Measurements from ENCODE around the gene CD2BP2.

CD2BP2 gene

GRCh38 chr16:30378236-30379157, 23.4 kb upstream of the CD2BP2 start:
- DNase-seq (ENCODE audit: low read depth): peak; percentile 99

- DNase-seq (ENCODE audit: low read depth): peak; percentile 85
Observed at GRCh38 chr16:30377812-30378235, 22.7 kb upstream of the CD2BP2 start.

- DNase-seq (ENCODE audit: low read depth): no peak
Observed at GRCh38 chr16:30377050-30377811, 22.1 kb upstream of the CD2BP2 start.

GRCh38 chr16:30376461-30376902, 21.4 kb upstream of the CD2BP2 start:
- no peak for DNase-seq (ENCODE audit: low read depth)

- no peak for DNase-seq (ENCODE audit: low read depth)
Observed at GRCh38 chr16:30375864-30376263, 20.8 kb upstream of the CD2BP2 start.

GRCh38 chr16:30374538-30374937, 19.4 kb upstream of the CD2BP2 start, which contains the start of gene MYL11:
Gene MYL11, plus strand, starts transcription at chr16:30374802. Its CDS starts 56 bp downstream, at chr16:30374858.
- no peak for DNase-seq (ENCODE audit: low read depth)

- no peak for DNase-seq (ENCODE audit: low read depth)
Observed at GRCh38 chr16:30372725-30373124, 17.6 kb upstream of the CD2BP2 start.

GRCh38 chr16:30372038-30372712, 17.1 kb upstream of the CD2BP2 start:
- DNase-seq (ENCODE audit: low read depth): no peak

GRCh38 chr16:30371248-30371816, 16.2 kb upstream of the CD2BP2 start:
- DNase-seq (ENCODE audit: low read depth): no peak

- peak; percentile 98 for DNase-seq (ENCODE audit: low read depth)
Observed at GRCh38 chr16:30370456-30371247, 15.5 kb upstream of the CD2BP2 start, which contains the start of gene TBC1D10B. Gene TBC1D10B, minus strand, starts transcription at chr16:30370494. Its CDS starts 311 bp downstream, at chr16:30370183.

- no peak for DNase-seq (ENCODE audit: low read depth)
Observed at GRCh38 chr16:30369938-30370455, 14.9 kb upstream of the CD2BP2 start.

GRCh38 chr16:30369091-30369937, 14.2 kb upstream of the CD2BP2 start:
- no peak for DNase-seq (ENCODE audit: low read depth)

GRCh38 chr16:30368792-30369090, 13.6 kb upstream of the CD2BP2 start:
- DNase-seq (ENCODE audit: low read depth): no peak

- no peak for DNase-seq (ENCODE audit: low read depth)
Observed at GRCh38 chr16:30368122-30368791, 13.1 kb upstream of the CD2BP2 start.

GRCh38 chr16:30367349-30368009, 12.4 kb upstream of the CD2BP2 start:
- DNase-seq (ENCODE audit: low read depth): no peak

GRCh38 chr16:30366511-30366910, 11.4 kb upstream of the CD2BP2 start:
- DNase-seq (ENCODE audit: low read depth): no peak

- DNase-seq (ENCODE audit: low read depth): no peak
Observed at GRCh38 chr16:30365200-30365599, 10.1 kb upstream of the CD2BP2 start.

- no peak for DNase-seq (ENCODE audit: low read depth)
Observed at GRCh38 chr16:30361180-30361579, 6.1 kb upstream of the CD2BP2 start.

GRCh38 chr16:30359871-30360170, 4.7 kb upstream of the CD2BP2 start:
- no peak for DNase-seq (ENCODE audit: low read depth)

Measured in activated T-cell treated with anti-CD3 and anti-CD28 coated beads for 1 hour (primary cell).